Stimulated activated CD4-positive, alpha-beta T cell treated with anti-CD3 and anti-CD28 coated beads, Interleukin-2, amount 100 ng/mL, for 48 hours (primary cell): Measurements from ENCODE around the gene CHML.

Source experiments
- DNase-seq, 2 donors: peaks; one replicate each; pipeline ENCODE4 v3.0.0-alpha.2; 2020

CHML gene

DNA sequence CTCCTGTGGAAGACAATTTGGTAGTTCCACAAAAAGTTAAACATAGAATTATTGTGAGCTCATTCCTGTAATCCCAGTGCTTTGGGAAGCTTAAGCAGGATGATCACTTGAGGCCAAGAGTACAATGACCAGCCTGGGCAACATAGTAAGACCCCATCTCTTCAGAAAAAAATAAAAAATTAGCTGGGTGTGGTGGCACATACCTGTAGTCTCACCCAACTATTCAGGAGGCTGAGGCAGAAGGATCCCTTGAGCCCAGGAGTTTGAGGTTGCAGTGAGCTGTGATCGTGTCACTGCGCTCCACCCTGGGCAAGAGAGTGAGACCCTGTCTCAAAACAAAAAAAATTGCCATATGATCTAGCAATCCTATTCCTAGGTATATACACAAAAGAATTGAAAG lies 4.1 kb upstream of the CHML start:
- no peak for DNase-seq

DNA sequence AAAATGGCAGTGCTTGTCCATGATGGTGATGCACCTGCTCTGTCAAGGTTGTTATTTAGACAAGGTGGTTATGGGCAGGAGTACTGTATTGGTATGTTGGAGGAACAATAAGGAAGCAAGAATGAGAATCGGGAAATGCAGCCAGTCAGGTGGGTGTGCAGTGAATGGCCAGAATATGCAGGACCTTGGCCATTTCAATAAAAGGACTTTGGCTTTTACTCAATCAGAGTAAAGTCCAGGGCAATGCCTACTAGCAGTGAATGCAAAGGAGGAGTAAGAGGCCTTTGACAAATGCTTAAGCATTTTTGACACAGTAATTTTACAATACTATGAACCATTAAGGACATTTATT lies 2.4 kb upstream of the CHML start:
- DNase-seq: no peak

DNA sequence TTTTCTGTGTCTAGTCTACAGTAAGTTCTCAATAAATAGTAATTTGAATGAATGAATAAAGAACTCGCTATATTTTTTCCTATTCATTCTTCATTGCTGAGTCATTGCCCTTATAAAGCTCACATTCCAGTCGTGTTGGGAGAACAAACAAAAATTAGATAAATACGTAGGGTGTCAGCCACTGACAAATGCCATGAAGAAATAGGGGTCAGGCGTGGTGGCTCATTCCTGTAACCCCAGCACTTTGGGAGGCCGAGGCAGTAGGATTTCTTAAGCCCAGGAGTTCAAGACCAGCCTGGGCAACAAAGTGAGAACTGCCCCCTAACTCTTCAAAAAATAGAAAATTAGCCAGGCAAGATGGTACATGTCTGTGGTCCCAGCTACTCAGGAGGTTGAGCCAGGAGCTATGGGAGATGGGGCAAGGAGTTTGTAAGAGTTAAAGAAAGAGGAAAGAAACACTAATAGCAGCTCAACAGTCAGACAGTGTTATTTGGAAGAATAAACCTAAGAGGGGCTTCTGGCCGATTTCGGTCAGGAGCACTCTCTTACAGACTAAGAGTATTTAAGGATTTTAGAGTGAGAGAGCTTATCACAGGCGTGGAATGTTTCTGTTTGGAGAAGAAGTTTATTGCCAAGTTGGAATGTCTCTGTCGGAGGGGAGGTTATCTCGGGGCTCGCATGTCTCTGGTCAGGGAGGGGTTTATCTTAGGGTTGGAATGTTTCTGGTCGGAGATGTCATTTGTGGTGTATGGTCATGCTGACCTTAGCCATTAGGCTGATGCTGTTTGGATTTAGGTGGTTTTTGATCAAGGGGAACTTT lies 1.8 kb upstream of the CHML start:
- no peak for DNase-seq

DNA sequence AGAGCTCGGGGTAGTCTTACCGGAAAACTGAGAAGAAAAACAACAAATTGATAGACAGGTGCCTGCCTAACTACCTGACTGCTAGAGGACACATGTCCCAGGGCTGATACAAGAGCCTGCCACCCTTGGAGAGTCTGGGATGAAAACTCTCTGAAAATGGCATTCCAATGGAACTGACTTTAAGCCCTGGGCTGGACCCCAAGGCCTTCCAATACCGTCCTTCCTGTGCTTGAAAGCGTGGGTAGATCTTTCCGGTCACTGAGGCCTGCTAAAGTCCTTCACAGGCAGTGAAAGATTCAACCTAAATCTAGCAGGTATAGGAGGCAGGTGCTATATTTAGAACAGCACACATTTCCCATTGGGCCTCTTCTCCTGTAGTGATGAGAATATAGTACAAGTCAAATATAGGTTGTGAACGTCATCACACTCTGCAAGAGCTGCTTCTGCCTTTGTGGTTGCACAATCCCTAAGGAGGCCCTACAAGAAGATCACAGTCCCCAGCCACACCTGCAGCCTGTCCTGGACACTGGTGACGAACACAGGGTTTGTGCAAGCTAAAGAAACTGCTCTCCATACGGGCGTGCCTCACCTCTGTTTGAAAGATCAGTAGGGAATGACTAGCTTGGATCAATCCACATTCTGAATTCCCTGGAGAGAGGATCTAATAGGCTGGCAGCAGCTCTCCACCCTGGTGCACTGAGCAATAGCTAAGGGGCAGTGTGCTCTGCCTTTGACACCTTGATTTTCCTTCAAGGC lies 876 bp upstream of the CHML start:
- DNase-seq: peak in 1 of 2 donors; percentile 3

DNA sequence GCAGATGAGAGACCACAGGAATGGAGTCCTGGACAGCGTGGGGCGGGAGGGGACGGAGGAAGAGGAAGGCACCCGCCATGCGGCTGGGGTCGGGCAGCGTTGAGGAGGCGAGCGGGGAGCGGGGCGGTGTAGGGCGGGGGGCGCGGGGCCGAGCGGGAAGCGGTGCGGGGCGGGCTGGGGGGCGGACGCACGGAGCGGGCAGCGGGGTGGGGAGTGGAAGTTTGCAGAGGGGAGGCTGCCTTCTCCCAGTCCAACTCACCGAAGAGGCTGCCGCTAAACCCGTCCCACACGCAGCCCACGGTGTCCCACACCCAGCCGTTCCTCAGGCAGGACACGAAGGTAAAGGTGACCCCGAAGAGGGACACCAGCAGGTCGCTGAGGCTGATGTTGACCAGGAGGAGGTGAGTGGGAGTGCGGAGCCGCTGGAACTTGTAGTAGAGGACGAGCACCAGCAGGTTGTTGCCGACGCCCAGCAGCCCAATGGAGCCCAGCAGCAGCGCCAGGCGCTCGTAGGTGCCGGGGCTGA lies 483 bp downstream of the CHML start:
- peak; percentile 2 to 27 for DNase-seq

DNA sequence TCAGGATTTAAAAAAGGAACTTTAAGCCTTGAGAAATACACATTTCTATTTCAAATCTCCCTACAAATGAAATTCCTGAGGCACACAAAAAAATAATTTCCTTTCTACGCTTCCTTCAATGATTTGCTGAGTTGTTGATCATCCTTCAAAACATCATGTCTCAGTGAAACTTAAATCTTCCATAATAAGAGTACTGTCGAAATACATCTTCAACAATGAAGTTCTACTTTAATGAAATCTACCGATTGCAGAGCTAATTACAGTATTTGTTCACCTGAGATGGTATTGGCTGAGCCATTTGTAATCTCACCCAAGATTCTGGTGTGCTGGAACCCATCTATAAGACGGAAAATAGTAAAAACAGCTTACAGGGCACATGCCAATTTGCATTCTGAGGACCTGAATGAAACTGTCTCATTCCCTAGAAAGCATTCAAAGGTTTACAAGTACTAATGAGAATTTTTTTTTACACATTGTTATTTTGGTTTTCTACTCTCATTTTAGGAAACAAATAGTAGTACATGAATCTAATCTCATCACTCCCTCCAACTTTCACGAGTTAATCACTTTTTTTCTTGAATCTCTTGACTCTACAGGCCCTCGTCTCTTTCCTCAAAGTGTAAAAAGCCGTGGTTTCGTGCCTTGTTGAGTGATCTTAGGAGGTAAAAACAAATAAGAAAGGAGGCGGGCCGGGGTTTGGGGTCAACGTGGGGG lies 1.1 kb downstream of the CHML start:
- peak in 1 of 2 donors; percentile 18 for DNase-seq

DNA sequence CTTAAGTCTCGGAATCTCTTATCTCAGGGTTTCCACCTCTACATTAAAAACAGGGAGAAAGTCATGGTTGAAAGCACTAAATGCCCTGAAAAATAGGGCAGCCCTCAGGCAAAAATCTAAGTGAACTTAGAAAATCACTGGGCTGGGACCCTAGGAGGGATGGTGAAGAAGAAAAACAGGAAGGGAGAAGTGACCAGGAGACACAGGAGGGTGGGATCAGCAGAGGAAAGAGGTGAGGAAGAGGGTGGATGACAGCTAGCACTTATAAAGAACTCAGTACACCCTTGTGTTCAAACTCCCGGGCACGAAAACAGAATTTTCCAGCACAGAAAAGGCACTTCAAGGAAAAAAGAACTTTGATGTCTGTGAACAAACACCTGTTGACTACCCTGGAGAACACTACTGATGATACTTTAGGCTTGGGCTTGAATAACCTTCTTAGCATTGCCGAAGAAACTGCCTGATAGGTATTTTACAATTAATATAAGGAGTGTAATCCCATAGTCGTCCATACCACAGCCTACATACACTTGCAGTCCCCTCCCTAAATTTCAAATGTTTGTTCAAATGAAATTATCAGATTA lies 2.0 kb downstream of the CHML start:
- no peak for DNase-seq

DNA sequence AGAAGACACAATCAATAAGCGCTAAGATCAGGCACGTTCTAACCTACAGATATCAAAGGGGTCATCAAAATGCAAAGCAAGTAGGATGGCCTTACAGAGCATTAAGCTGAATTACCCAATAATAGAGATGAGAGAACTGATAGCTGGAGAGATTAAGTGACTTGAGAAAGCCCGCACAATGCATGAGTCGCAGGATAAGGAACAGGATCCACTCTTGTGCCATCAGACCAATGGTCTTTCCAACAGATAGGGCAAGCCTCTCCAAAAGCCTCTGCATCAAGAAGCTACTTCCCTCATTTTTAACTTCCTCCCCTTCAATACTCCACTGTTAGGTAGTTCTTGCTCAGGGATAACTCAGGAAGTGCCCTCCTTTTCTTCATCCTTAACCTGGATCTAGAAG lies 2.6 kb downstream of the CHML start:
- no peak for DNase-seq

DNA sequence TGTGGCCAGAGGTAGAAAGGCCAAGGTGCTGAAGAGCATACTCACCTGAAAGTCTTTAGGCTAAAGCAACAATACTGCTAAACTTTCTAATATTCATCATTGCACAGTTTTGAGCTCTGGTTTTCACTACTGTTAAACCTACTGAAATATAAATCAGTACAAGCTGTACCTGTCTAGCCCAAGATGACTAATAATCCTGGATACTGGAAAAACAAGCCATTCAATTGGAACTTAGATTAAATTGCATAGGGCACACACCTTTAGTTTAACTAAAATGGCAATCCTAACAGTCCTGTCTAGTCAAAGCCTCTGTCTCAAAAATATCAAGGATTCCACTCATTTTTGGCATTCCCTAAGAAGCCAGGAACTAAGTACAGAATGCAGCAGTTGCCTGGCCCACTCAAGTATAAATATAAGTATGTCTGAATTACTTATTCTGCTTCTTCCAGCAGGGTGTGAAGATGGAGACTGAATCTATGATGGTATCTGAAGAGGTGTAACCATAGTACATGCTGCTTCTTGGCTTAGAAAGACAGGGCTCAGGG lies 3.1 kb downstream of the CHML start:
- no peak for DNase-seq

DNA sequence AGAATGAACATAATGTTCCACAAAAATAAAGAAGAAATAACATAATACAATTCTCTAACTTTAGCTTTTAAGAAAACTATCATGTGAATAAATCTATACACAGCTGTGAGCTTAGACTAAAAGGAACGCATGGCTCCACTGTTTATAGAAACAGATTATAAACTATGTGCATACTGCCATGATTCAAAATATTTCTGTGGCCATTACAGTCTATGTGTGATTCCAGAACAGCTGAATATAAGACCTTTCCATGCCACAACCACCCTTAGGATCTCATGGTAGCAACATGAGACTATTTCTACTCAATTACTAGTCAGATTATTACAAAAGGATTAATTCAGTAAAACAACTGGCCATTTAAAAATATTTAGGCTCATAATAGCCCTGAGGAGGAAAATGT lies 3.9 kb downstream of the CHML start:
- DNase-seq: no peak

DNA sequence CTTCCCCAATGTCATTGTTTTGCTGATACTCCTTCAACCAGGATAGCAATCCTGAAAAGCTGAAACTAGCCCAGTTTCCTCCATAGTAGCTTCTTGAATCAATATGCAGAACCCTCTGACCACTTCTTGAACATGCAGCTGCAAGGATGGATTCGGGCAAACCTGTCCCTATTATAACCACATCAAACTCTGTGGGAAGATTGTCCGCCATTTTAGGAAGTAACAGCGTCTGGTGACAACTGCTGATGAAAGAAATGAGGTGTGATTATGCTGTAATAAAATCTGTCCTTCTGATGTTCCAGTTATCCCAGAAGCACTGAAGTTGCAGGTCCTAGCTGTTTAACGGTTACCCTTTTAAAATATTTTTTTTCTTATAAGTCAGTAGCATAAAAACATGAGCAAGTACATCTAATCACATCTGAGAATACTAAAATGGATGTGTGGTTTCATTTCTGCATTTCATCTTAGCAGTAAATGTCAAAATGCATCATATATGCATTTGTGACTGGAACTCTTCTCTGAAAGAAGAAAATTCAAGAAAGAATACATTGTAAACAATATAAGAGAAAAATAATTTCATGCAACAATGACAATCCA lies 4.5 kb downstream of the CHML start:
- DNase-seq: no peak

DNA sequence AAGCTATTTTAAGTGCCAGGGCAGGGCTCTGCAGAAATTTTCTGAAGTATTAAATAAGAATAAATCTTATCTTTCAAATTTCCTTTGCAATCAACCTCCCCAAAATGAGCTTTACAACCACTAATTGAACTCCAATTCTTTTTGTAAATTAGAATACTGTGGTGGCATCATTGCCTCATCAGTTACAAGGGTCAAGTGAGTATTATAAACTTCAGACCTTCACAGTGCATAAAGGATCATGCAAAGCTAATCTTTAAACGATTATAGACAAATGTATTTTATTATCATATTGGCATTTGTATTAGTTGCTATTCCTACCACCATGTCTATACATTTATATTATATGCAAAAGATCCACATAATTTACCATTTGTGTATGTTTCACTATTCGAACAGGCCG lies 7.2 kb downstream of the CHML start:
- no peak for DNase-seq

DNA sequence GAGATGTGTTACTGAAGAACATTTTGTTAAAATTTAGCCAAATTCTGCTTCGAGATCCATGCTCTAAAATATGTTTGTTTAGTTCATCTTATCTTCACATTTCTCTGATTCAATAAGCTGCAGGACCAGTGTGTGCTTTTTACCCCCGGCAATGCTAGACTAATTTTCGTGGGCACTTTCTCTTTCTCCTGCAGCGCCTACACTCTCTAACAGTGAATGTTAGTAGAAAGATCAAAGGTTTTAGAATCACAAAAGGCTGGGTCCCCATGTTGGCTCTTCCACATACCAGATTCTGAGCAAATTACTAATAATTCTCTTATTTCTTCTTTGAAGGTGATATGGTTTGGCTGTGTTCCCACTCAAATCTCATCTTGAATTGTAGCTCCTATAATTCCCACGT lies 8.5 kb downstream of the CHML start:
- no peak for DNase-seq

DNA sequence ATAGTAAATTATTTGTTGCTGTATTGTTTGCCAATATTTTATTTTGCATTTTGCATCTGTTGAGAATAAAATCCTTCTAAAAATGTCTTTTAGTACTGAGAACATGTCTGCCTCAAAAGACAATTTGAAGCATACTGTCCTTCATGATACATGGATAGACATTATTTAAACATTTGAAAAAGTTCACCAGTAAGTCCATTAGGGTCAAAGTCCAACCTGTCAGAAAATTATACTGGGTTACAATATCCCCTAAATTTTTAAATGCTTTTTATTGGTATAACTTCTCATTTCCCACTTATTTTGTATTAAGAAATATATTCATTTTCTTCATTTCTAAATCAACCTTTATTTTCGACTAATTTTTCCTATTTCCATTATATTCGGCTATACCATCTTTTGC lies 9.3 kb downstream of the CHML start:
- DNase-seq: no peak

DNA sequence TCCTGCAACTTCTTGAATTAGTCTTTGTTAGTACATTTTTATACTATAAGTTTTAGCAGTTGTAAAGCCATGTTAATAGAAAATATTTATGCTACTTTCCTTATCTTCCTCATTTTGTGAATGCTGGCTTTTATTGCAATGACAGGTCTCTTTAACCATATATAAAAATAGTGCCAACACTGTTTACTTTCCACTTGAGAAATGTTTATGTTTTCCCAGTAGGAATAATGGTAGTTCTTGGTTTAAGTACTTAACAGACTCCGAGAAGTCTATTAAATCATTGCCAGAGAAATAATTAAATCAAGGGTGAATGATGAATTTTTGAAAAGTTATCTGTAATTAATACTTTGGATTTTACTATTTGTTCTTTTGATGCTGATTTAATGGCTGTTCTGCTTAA lies 9.7 kb downstream of the CHML start:
- DNase-seq: no peak

DNA sequence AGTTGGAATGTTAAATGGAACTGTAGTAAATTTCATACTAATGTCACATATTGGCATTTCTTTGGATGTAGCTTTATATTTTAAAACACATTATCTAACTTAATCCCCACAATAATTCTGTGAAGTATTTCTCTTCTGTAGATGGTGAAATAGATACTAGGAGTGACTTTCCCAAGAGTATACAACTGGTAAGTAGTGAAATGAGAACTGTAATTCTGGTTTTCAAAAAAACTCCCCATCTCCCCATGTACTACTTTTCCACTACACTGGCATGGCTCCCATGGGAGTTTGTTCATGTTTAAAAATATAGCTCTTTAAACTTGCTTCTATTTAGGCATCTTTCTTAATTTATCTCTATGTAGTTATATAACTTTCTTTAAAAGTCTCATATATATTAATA lies 10.2 kb downstream of the CHML start:
- no peak for DNase-seq

DNA sequence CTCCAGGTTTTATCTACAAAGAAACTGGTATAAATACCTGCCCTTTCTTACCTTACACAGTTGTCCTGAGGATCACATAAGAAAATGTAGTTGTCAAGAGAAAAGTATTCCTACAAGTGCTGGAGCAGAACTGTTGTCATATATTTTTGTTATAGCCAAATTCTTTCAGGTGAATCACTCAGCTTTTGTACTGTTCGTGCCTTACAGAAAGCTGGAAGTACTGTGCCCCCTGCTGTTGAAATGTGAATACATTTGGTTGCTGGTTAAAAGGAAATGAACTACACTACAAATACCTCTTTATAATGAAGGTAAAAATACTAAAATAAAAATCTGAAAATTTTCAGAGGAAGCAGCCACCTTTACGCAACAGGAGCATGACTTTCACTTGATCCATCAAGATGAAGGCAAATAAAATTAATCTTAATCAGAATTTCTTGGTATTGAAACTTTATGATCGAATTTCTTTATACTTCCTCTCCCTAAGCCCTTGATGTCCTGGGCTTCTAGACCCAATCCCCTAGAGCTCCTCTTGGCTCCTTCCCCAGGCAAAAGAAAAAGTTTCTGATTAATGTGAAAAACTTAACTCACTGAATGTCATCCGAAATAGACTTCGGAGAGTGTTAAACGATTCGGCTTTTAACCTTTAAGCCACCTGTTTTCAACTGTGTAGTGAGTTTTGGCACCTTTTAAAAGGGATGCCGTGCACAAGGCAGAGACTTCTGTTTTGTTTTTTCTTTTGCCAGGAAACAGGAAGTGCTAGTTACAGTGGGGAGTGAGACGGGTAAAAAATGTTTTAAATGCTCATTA lies 12.5 kb downstream of the CHML start:
- peak in 1 of 2 donors; percentile 32 for DNase-seq

DNA sequence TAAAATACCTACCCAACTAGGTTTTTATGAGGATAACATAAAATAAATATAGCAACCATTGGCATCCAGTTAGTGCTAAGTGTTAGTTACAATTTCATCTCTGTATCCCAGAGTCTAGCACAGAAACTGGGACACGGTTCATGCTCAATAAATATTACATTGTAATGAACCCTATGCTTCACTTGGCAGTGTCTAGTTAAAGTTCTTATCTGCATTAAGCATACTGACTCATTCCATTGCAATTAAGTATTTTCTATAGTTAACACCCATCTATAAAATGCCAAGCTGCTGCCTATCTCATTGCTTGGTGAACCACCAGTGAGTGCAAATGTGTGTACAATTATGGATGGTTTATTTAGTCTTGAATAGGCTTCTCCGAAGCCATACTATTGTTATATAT lies 15.2 kb downstream of the CHML start:
- no peak for DNase-seq

DNA sequence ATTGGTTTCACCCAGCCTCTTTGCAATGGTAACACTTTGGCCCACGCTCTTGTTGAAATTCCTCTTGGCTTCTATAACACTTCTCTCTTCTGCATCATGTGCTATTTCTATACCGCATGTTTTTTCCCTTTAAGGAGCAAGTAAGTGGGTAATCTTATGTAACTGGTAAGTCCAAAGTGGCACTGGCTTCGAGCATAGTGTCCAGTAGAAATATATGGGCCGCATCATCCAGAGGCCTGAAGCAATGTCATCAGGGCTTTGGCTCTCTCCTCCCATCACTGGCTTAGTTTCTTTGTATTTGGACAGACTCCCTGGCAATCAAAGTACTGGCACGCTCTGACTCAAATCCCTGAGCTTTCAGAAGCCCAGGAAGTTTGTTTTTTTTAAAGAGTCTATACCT lies 17.5 kb downstream of the CHML start:
- no peak for DNase-seq

DNA sequence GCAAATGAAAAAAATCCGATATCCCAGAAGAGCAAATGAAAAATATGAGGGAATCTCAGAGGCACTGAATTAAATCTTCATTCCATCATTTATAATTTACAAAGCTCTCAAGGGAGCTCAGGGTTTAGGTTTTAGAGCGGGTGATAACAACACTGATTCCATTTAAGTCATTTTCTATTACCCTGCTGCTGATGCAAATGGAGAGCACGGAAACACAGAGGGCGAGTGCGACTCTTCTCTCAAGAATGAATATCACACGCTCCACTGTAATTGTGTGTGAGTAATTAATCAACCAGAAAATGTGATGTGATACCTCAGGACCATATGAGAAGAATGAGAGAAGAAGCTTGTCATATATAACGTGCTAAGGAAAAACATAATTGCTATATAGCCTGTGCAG lies 22.7 kb downstream of the CHML start:
- no peak for DNase-seq
